Heart left ventricle (tissue), 16 donors: Measurements from ENCODE around the gene METRNL. TPM values are rescaled to one million over a fixed set of nuclear protein-coding genes. Genes with fewer than 3 reads are reported as not detected.
A peak's percentile ranks its signal among the peaks of the same experiment; 100 is the strongest.
"Not testable (repeated sequence)": the region's sequence is repeated elsewhere in the genome, so short reads cannot be mapped to it uniquely, and the experiment has no call there.

ENCODE experiments used
- ATAC-seq, 4 donors: fragments of 200-7000 bp; cut with Tn5 transposase; one replicate each; pipeline ENCODE4 v1.9.1; 2020 to 2022; ENCODE audit warnings: moderate library complexity in 4 of 4, mild to moderate bottlenecking in 3 of 4, moderate number of reproducible peaks in 1 of 4
- DNase-seq, 5 donors: peaks; one replicate each; pipeline ENCODE4 v3.0.0-alpha.2; 2020
- H3K27ac ChIP-seq, 12 donors: fragments of 200-600 bp; sonication (generic) in 4 of 12; one replicate each; pipeline versions ENCODE4 v1.5.0 to v1.8.0; 2016 to 2022; ENCODE audit warnings: mild to moderate bottlenecking in 2 of 12
- H3K27me3 ChIP-seq, 9 donors: fragments of 200-600 bp; sonication (generic) in 2 of 9; one replicate each; pipeline versions ENCODE4 v1.5.1 to v1.8.0; 2016 to 2022; ENCODE audit warnings: mild to moderate bottlenecking in 3 of 9
- H3K36me3 ChIP-seq, 9 donors: fragments of 200-600 bp; sonication (generic) in 2 of 9; one replicate each; pipeline versions ENCODE4 v1.5.0 to v1.8.0; 2018 to 2022; ENCODE audit warnings: mild to moderate bottlenecking in 2 of 9
- H3K4me1 ChIP-seq, 12 donors: fragments of 200-600 bp; sonication (generic) in 4 of 12; one replicate each; pipeline versions ENCODE4 v1.5.0 to v1.8.0; 2016 to 2022; ENCODE audit warnings: mild to moderate bottlenecking in 3 of 12
- H3K4me3 ChIP-seq, 12 donors: fragments of 200-600 bp; sonication (generic) in 4 of 12; one replicate each; pipeline versions ENCODE4 v1.5.0 to v1.8.0; 2017 to 2022; ENCODE audit warnings: mild to moderate bottlenecking in 9 of 12, moderate library complexity in 4 of 12
- H3K9me3 ChIP-seq, 12 donors: fragments of 200-600 bp; sonication (generic) in 4 of 12; one replicate each; pipeline versions ENCODE4 v1.5.0 to v1.8.0; 2016 to 2022; ENCODE audit warnings: mild to moderate bottlenecking in 1 of 12
- POLR2A ChIP-seq, 2 donors: fragments of 450-650 bp; IDR thresholded peaks; one replicate each; pipeline ENCODE4 v1.6.1; 2017; ENCODE audit warnings: antibody characterized with exemption in 2 of 2, mild to moderate bottlenecking in 2 of 2, moderate library complexity in 2 of 2
- WGBS, 4 donors: extraction: QIAGEN DNeasy Blood & Tissue Kit in 2 of 4; methylation state at CpG; one replicate each; pipeline versions ENCODE4 v1.1.5 to v1.1.7; 2013 to 2018; 5-methylcytosine and 5-hydroxymethylcytosine counted together
- intact Hi-C, 10 donors: fragments of 100-400 bp; cut with DNase I; formaldehyde crosslinking; loops; one replicate each; pipeline versions ENCODE4 v1.11.1 to v1.14.2; 2022
- long read RNA-seq, 3 donors: library from polyadenylated mRNA; unstranded; transcript quantifications; one replicate each; pipeline ENCODE4 v2.0.0, GENCODE V29; 2020 to 2021
- polyA plus RNA-seq, 2 donors: library from polyadenylated mRNA; stranded (reverse); fragments of 200-250 nt; gene quantifications; one replicate each; pipeline ENCODE4 v1.2.3, GENCODE V29; 2013
- total RNA-seq, 9 donors: library from RNA; depleted of rRNA in 2 of 9; stranded (reverse); fragments of >200 nt in 2 of 9; fragmentation: NEBNext Ultra II Directional in 3 of 9; extraction: Animal tissue kit (Norgen Biotek cat#: 25700) in 3 of 9; gene quantifications; one replicate each; pipeline versions ENCODE4 v1.1.0 to v1.2.4, GENCODE V29; 2016 to 2023
- TF ChIP-seq, protein P1 (sequence below), 12 donors: fragments of 200-600 bp; sonication (generic) in 4 of 12; IDR thresholded peaks; one replicate each; pipeline versions ENCODE4 v1.5.0 to v1.8.0; 2018 to 2022; ENCODE audit warnings: antibody characterized with exemption in 12 of 12, mild to moderate bottlenecking in 5 of 12
- donor health status: ischemic (EF 13 %, LVEDD 7.1; RV severe dilation, severe dysfunction).
- donor health status: healthy with polysubstance abuse.
- donor health status: DM: no; HTN: yes; CAD: no.
- donor health status: DM: no; HTN: no; CAD: no.
- donor health status: ischemic (EF 25% LVEDD 6.9; RV normal size, moderate dysfunction).
- donor health status: ischemic (EF 25% LVEDD 5.7; RV mildly dilated, moderate dysfunction).
- donor health status: healthy.
- donor health status: DM: yes; HTN: yes; CAD: no.
- donor health status: ischemic (EF 35%, LVEDD 5.7; RV mildly dilated, moderate dysfunction).
- donor health status: nonischemic (EF 11% LVEDD 7.7; RV severe dilation, severe dysfunction).
- donor health status: DM: yes; HTN: yes; CAD: no.
- donor health status: PGD.
- donor health status: ischemic (EF 29% LVEDD 5.4; RV normal size, mild dysfunction).
- donor health status: nonischemic (EF 23%, LVEDD 6.1; RV moderate dilation, normal function).

METRNL gene, protein sequence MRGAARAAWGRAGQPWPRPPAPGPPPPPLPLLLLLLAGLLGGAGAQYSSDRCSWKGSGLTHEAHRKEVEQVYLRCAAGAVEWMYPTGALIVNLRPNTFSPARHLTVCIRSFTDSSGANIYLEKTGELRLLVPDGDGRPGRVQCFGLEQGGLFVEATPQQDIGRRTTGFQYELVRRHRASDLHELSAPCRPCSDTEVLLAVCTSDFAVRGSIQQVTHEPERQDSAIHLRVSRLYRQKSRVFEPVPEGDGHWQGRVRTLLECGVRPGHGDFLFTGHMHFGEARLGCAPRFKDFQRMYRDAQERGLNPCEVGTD
- total RNA-seq (100 to 1,000 TPM in 1 of 9 donors, 10 to 100 TPM in 8; 60.6 to 121 (median 79.5) TPM), polyA plus RNA-seq (100 to 1,000 TPM in 1 of 2 donors, 10 to 100 TPM in 1; 59.4 to 144 TPM)
- long read RNA-seq, donor 1, transcript METRNL-201 (4 exons, 1,605 nt) = major isoform, 100 of 107 reads
- long read RNA-seq, donor 1, partial matches to known transcripts = 1 of 107 reads
- long read RNA-seq, donor 1, other reads (novel, unspliced or antisense) = 2 of 107 reads
- long read RNA-seq, donor 2, partial matches to known transcripts = 0 of 7 reads
- long read RNA-seq, donor 2, other reads (novel, unspliced or antisense) = 0 of 7 reads
- long read RNA-seq, donor 3, transcript METRNL-201 (4 exons, 1,605 nt) = major isoform, 100 of 108 reads
- long read RNA-seq, donor 3, transcript METRNL-203 (3 exons, 1,900 nt) = minor isoform, 5 of 108 reads
- long read RNA-seq, donor 3, partial matches to known transcripts = 0 of 108 reads
- long read RNA-seq, donor 3, other reads (novel, unspliced or antisense) = 3 of 108 reads

DNA sequence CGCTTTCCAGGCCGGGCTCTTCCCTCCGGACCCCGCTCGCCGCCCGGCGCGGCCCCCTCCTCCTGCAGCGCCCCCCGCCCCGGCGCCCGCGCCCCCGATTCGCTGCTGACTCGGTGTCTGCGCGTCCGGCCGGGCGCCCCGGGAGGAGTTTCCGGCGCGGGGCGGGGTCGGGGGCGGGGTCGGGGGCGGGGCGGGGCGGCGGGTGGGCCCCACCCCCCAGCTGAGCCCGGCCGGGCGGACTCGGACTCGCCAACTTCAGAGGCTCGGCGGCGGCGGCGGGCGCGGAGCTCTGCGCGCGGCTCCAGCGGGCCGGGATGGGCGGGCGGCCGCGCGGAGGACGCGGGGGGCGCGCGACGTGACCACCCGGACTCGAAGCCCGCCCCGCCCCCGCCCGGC, at the start of gene METRNL:
Gene METRNL (plus strand): TSS at position 258 of the 396 bp plus-strand sequence. CDS start 207 bp downstream, outside the sequence.
- Histone ChIP-seq H3K4me3 (peak within 1 kb of the TSS; percentile 63 to 98 (median 82)), H3K36me3 (peaks cover 0 to 23% (median 0%) of the 10 kb centered on the region in 9 donors), H3K4me1 (peaks cover 0 to 54% (median 38%) of the 10 kb centered on the region in 12 donors), H3K9me3 (no peaks in the 10 kb centered on the region), H3K27me3 (no peaks in the 10 kb centered on the region), H3K27ac (peak within 1 kb of the TSS; percentile 58 to 96 (median 88))
- TF ChIP-seq, protein P1, sequence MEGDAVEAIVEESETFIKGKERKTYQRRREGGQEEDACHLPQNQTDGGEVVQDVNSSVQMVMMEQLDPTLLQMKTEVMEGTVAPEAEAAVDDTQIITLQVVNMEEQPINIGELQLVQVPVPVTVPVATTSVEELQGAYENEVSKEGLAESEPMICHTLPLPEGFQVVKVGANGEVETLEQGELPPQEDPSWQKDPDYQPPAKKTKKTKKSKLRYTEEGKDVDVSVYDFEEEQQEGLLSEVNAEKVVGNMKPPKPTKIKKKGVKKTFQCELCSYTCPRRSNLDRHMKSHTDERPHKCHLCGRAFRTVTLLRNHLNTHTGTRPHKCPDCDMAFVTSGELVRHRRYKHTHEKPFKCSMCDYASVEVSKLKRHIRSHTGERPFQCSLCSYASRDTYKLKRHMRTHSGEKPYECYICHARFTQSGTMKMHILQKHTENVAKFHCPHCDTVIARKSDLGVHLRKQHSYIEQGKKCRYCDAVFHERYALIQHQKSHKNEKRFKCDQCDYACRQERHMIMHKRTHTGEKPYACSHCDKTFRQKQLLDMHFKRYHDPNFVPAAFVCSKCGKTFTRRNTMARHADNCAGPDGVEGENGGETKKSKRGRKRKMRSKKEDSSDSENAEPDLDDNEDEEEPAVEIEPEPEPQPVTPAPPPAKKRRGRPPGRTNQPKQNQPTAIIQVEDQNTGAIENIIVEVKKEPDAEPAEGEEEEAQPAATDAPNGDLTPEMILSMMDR (IDR thresholded peaks at IDR 0.05) = no peak
- peak in 1 of 2 donors; percentile 30 for TF ChIP-seq POLR2A (IDR thresholded peaks at IDR 0.05)
- intact Hi-C loops = no loop called here
- 0 to 1% (median 1%) methylated on average over 18 to 69 of the region's 69 CpGs for WGBS, 4 donors
- ATAC-seq = peak; percentile 47 to 68 (median 60)
- peak; percentile 80 to 91 (median 85) for DNase-seq

DNA sequence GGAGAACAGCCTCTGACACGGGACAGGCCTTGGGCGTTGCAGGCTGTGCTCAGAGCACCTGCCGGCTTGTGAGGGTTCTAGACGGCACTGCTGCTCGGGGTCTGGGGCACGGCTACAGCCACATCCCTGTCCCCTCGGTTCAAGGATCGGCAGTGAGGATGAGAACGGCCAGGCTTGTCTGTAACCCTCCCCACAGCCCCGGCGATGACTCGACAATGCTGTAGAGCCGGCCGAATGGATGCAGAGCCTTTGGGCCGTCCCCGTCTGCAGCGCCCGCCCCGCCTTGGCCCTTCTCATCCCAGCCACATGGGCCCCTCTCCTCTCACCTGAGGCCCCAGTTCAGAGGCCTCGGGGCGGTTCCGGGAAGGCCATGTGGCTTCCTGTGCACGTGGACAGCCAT, 49.0 kb upstream of the METRNL start:
- 90 to 94% (median 92%) methylated on average over 22 to 23 of the region's 23 CpGs for WGBS, 4 donors
- H3K27me3 ChIP-seq = no peaks in the 10 kb centered on the region
- H3K36me3 ChIP-seq = peaks cover 0 to 16% (median 0%) of the 10 kb centered on the region in 9 donors
- intact Hi-C loops = no loop called here
- H3K9me3 ChIP-seq = no peaks in the 10 kb centered on the region
- no peak for ATAC-seq
- H3K27ac ChIP-seq = no peak overlapping the region
- TF ChIP-seq, protein P1 (IDR thresholded peaks at IDR 0.05) = no peak
- TF ChIP-seq POLR2A (IDR thresholded peaks at IDR 0.05) = no peak
- H3K4me3 ChIP-seq = no peak overlapping the region
- H3K4me1 ChIP-seq = no peaks in the 10 kb centered on the region
- DNase-seq = no peak

DNA sequence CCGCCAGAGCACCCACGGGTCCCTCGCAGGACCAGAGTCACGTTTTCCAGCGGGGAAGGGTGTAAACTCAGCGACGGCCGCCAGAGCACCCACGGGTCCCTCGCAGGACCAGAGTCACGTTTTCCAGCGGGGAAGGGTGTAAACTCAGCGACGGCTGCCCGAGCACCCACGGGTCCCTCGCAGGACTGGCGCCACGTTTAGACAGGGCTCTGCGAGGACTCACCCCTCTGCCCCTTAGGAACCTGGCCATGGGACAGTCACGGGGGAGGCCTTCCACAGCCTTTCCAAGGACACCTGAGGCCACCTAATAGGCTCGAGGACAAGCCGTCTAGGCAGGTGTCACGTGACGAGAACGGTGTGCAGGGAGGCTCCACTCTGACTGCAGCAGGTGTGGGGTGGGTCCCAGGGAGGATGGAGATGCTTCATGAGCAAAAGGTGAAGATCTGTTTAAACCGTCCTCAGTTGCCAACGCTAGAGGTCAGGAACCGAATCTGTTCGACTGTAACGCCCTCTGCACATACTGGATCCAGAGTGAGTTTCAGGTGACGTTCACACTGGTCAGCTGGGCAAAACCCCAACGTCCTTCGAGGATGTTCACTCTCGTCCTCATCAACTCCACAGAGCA, 48.0 kb upstream of the METRNL start:
- DNase-seq (no peak), ATAC-seq (no peak)
- intact Hi-C loops = no loop called here
- TF ChIP-seq, protein P1 (IDR thresholded peaks at IDR 0.05) = no peak
- no peak for TF ChIP-seq POLR2A (IDR thresholded peaks at IDR 0.05)
- no peak overlapping the region for H3K4me3 ChIP-seq
- peaks cover 0 to 18% (median 3%) of the 10 kb centered on the region in 9 donors for H3K36me3 ChIP-seq
- H3K9me3 ChIP-seq = no peaks in the 10 kb centered on the region
- WGBS, 4 donors = 92 to 95% (median 94%) methylated on average over 32 to 35 of the region's 35 CpGs
- no peak overlapping the region for H3K27ac ChIP-seq
- H3K27me3 ChIP-seq = no peaks in the 10 kb centered on the region
- no peaks in the 10 kb centered on the region for H3K4me1 ChIP-seq

DNA sequence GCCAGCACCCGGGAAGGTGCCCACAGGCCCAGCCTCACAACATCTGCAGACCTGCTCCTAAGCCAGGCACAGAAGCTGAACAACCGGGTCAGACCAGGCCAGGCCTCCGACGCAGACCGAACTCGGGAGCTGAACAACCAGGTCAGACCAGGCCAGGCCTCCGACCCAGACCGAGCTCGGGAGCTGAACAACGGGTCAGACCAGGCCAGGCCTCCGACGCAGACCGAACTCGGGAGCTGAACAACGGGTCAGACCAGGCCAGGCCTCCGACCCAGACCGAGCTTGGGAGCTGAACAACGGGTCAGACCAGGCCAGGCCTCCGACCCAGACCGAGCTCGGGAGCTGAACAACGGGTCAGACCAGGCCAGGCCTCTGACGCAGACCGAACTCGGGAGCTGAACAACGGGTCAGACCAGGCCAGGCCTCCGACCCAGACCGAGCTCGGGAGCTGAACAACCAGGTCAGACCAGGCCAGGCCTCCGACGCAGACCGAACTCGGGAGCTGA, 47.4 kb upstream of the METRNL start:
- ATAC-seq, H3K9me3 ChIP-seq, H3K4me3 ChIP-seq, H3K27ac ChIP-seq, DNase-seq, H3K4me1 ChIP-seq, intact Hi-C loops, H3K27me3 ChIP-seq: not testable (repeated sequence)
- peaks cover 0 to 23% (median 3%) of the 10 kb centered on the region in 9 donors for H3K36me3 ChIP-seq
- 90 to 94% (median 92%) methylated on average over 25 to 33 of the region's 33 CpGs for WGBS, 4 donors
